CD4-positive, alpha-beta T cell treated with Interleukin-4 for 1 hour (primary cell): ENCODE measurements around the gene ARHGEF17.

ENCODE experiments used
- DNase-seq, 2 donors: peaks; one replicate each; pipeline ENCODE4 v3.0.0-alpha.2; 2020 to 2022

Gene ARHGEF17

DNA sequence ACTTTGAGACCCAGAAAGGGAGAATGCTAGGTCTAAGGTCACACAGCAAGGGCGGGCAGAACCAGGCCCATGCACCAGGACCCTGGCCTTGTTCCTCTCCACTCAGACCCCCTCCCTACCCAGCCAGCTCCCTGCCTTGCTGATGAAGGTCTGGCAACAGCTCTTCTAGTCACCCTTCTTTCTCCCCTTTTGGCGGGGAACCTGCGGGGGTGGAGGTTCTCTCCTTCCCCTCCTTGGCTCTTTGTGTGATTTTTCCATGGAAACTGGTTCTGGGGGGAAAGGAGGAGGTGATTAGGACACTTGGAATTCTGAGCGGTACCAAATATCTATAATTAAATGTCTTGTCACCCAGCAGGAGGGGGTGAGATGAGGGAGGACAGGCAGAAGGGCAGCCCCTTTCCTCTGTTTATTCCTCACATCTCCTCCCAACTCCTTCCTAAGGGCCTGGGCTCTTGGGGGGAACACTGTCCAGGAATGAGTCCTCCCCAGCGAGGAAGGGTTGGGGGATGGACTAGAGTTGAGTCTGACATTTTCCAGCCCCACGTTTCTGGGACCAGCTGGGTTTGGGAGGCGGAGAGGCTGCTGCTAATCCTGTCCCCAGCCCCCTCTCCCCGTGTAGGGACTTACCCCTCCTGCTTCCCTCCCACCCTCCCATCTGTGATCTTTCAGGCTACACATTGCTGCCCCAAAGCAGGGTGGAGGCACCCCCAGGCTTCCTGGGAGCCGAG lies 7.4 kb downstream of the ARHGEF17 start:
- DNase-seq = no peak

DNA sequence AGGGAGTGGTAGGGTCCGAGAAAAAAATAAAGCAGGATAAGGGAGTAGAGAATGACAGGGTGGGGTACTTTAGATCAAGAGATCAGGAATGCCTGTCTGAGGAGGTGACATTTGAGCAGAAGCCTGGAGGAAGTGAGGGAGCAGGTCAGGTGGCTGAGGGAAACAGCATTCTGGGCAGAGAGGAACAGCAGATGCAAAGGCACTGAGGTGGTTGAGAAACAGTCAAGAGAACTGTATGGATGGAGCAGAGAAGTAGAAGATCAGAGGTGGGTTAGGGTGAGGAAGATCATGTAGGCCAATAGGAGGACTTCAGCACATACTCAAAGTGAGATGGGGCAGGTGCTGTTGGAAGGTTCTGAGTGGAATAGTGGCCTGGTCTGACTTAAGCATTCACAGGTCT lies 8.3 kb downstream of the ARHGEF17 start:
- no peak for DNase-seq

DNA sequence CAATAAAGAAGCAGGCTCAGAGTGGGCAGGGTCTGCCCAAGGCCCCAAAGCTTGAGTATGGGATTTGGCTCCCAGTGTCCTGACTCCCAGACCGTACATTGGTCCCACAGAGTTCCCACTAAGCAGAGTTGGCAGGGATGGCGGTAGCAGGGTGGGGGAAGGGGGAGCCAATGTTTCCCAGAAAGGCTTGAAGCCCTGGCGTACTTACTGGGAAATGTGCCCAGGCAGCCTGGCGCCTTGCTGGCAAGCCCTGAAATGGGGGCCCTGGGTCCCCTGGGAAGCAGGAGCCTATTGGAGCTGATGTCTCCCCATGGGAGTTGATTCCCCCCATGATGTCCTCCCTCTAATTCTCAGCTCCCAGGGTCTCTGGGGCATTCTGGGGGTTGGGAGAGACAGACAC lies 9.3 kb downstream of the ARHGEF17 start:
- no peak for DNase-seq

DNA sequence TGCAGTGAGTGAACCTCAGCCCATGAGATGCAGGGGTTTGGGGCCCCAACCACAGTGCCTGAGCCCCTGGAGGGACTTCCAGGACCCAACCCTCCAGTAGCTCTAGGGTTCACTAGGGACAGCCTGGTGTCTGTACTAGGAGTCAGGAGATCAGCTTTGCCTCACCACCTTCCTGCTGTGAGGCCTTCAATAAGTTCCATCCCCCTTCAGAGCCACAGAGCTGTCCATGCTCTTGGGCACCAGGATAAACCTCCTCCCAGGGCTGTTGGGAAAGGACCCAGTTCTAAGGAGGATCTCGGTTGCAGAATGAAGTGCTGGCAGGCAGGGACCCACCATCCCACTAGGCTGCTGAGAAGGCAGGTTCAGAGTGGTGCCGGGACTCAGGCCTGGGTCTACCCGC lies 9.7 kb downstream of the ARHGEF17 start:
- no peak for DNase-seq

DNA sequence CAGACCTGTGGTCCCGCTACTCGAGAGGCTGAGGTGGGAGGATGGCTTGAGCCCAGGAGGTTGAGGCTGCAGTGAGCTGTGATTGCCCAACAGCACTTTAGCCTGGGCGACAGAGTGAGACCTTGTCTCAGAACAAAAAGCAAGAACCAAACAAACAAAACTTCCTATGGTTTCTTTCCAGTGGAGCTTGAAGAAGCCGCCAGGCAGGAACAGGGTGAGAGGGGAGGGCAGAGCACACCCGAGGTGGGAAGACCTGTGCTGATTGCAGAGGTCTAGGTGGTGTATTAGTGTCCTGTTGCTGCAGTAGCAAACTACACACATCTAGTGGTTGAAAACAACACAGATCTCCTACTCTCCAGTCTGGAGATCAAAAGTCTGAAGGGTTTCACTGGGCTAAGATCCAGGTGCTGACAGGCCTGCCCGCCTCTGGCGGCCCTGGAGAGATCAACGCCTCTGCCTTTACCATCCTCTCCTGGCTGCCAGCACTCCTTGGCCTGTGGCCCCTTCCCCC lies 10.5 kb downstream of the ARHGEF17 start:
- no peak for DNase-seq

GRCh38 chr11:73320763-73321603 lies 12.9 kb downstream of the ARHGEF17 start:
- DNase-seq = no peak

GRCh38 chr11:73321604-73322381 lies 13.7 kb downstream of the ARHGEF17 start:
- no peak for DNase-seq

DNA sequence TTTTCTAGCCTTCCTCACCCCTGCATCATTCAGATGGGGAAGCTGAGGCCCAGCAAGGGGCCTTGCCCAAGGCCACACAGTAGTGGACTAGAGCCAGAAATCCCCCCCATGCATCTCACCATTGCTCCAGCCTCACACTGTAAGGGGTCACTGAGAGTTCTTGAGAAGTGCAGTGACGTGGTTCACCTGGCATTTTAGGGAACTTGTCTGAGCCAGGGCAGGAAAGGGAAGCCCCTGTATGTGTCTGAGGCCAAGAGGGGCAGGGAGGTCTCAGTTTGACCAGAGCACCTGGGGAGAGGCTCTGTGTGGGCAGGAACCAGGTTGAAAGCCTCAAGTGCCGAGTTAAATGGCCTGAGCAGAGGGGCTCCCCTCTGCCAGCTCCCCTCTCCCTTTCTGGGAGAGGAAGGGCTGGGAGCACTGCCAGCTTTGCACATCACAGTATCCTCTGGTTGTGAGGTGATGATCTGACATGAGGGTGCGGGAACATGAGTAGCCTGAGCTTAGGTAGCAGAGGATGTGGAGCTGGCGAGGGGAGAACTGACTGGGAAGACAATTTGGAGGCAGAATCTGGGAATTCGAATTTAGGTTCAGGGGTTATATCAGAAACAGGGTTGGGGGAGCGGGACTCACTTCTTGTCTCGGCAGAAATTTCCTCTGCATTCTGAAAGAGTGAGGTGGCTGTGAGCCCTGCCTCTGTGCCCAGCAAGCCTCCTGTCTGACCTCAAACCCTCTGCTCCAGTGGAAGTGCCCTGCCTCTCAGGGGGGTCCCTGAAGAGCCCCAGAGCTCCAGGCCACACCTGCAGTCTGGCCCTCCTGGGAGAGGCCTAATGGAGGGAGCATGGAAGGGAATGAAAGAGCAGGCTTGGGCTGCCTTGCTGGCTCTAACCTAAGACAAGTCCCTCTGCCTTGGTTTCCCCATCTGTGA lies 14.6 kb downstream of the ARHGEF17 start:
- peak in 1 of 2 donors; percentile 70 for DNase-seq

- no peak for DNase-seq
These were observed 15.4 kb downstream of the ARHGEF17 start for GRCh38 chr11:73323464-73323863.

- DNase-seq = no peak
These were observed 16.0 kb downstream of the ARHGEF17 start for GRCh38 chr11:73324116-73324515.

DNA sequence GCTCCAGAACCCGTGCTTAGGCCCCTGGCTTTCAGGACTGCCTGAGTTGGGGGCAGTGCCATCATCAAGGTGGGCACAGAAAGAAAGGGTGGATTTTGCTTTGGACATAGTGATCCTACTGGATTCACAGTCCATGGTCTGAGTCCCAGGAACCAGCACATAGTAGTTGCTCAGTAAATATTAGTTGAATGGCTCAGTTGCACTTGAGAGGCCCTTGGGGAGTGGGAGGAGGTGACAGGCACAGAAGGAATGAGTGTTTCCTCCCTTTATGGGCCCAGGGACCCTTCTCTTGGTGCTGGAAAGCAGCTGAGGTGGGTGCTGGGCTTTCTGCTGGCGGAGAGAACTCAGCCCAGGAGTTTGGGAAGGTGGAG lies 16.6 kb downstream of the ARHGEF17 start:
- no peak for DNase-seq

DNA sequence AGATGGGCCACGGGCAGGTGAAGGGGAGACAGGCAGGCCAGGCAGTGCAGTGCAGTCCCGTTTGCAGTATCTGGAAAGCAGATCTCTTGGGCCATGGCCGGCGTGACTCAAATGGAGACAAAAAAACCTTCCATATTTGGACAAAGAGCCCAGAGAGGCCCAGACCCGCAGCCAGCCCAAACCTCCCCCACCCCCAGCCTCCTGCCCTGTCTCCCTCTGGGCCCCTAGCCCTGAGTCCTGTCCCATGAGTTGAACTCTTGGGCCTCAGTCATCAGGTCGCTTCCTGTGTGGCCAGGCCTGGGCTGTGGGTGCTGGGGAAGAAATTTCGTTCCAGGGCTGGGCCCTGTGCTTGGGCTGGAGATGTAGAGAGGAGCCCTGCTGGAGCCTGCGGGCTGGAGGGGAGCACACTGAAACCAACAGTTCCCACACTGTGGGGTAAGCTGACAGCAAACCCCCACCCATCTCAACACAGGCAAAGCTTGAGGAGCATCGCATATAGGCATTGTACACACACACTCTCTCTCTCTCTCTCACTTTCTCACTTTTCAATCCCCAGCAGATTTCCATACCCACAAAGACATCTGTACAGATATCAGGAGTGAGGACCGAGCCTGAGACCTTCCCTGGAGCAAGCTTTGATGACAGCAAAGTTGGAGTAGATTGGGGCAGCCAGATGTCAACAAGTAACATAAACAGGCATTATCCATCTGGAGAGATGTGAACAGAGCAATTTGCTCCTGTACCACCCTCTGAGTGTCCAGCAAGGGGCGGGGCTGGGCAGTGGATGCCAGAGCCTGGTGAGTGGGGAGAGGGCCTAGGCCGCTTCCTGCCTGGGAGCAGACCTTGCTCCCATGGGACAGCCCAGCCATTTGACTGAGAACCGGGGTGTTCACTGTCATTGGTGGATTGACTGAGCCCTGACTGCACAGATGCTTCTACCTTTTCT lies 17.2 kb downstream of the ARHGEF17 start:
- DNase-seq = no peak

DNA sequence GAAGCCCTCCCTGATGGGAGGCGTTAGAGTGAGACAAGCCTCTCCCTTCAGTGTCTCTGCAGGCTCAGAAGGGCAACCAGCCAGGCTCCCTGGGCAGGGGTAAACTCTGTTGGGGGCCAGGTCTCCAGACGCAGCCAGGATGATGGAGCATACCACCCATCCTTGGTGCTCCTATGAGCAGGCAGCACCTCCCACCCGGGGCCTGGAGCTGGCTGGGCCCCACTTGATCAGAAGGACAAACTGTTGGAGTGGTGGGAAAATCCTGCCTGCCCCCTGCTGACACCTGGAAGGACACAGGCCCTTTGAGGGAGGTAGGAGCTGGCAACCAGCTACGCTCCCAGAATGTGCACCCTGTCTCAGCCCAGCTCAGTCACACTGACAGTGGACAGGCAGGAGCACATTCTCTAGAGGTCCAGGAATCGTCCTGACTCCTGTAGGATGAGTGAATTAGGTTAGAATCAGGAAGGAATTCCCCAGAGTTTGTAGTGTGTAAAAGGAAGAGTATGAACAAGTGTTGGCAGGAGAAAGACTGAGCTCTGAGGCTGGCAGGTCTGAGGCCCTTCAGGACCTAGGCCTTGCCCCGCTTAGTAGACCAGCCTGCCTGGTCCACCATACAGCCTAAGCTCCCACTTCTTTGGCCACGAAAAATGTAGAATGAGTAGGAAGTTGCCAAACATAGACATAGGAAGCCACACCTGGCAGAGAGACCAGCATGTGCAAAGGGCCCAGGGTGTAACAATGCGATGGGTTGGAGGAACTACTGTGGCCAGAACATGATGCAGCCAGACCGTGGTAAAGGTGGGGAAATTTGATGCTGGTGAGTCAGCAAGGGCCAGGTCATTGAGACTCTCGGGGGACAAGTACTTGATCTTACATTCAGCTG lies 19.1 kb downstream of the ARHGEF17 start:
- no peak for DNase-seq

- no peak for DNase-seq
These were observed 19.8 kb downstream of the ARHGEF17 start for GRCh38 chr11:73327812-73328364.

GRCh38 chr11:73330569-73331093 lies 22.6 kb downstream of the ARHGEF17 start:
- no peak for DNase-seq

- no peak for DNase-seq
These were observed 23.3 kb downstream of the ARHGEF17 start for GRCh38 chr11:73331138-73331916.

DNA sequence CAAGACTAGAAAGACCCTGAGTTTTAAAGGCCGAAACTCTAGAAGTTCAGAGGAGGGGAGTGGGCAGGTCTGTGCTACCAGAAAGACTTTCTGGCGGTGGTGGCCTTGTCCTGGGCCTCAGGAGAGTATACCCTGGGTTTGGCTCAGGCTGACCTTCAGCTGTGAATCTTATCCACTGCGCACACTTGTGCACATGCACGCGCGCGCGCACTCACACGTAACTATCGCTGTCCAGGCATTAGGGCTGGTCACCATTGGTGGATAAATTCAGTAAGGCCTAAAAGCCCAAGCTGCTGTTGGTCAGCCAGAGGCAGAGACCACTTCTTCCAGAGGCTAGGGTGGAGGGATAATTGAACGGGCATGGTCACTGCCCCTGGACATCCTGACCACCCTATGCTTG lies 25.1 kb downstream of the ARHGEF17 start:
- no peak for DNase-seq

DNA sequence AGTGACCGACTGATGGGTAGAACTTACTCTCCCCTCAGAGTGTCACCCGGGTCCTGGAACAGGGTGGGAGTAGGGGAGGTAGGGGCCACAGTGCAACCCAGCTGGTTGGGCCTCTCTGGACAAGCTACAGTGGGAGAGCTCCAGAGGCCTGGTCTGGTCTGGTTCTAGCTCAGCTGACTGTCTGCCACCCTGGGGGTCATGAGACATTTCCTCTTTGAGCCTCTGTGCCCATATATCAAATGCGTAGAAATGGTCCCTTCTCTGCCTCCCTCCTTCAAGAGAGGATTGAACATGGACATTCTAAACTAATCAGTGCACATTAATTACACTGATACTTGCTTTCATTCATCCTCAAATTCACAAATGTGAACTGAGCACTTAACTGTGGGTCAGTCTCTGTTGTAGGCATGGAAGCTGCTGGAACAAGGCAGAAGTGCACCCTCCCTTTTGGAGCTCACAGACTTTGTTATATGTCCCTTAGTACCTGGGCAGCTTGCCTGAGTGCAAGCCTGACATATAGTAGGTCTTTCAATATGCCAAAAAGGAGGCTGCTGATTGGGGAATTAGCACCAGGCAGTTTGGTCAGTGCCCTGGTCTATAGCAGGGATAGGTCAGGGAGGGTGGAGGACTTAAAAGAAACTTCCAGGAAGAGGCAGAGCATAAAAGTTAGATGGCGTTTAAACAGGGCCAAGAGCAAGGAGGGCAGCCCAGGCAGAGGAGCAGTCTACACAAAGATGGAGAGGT lies 25.7 kb downstream of the ARHGEF17 start:
- no peak for DNase-seq
